Heart left ventricle (tissue), 13 donors: Measurements from ENCODE around the gene GJD4.

Source experiments
- POLR2A ChIP-seq, 2 donors: fragments of 450-650 bp; IDR thresholded peaks; one replicate each; pipeline ENCODE4 v1.6.1; 2017; ENCODE audit warnings: antibody characterized with exemption in 2 of 2, mild to moderate bottlenecking in 2 of 2, moderate library complexity in 2 of 2
- TF ChIP-seq, protein P1 (sequence below), 12 donors: fragments of 200-600 bp; sonication (generic) in 4 of 12; IDR thresholded peaks; one replicate each; pipeline versions ENCODE4 v1.5.0 to v1.8.0; 2018 to 2022; ENCODE audit warnings: antibody characterized with exemption in 12 of 12, mild to moderate bottlenecking in 5 of 12
- donor health status: ischemic (EF 13 %, LVEDD 7.1; RV severe dilation, severe dysfunction).
- donor health status: DM: no; HTN: yes; CAD: no.
- donor health status: DM: no; HTN: no; CAD: no.
- donor health status: ischemic (EF 25% LVEDD 6.9; RV normal size, moderate dysfunction).
- donor health status: ischemic (EF 25% LVEDD 5.7; RV mildly dilated, moderate dysfunction).
- donor health status: ischemic (EF 35%, LVEDD 5.7; RV mildly dilated, moderate dysfunction).
- donor health status: nonischemic (EF 11% LVEDD 7.7; RV severe dilation, severe dysfunction).
- donor health status: DM: yes; HTN: yes; CAD: no.
- donor health status: PGD.
- donor health status: ischemic (EF 29% LVEDD 5.4; RV normal size, mild dysfunction).
- donor health status: nonischemic (EF 23%, LVEDD 6.1; RV moderate dilation, normal function).

DNA sequence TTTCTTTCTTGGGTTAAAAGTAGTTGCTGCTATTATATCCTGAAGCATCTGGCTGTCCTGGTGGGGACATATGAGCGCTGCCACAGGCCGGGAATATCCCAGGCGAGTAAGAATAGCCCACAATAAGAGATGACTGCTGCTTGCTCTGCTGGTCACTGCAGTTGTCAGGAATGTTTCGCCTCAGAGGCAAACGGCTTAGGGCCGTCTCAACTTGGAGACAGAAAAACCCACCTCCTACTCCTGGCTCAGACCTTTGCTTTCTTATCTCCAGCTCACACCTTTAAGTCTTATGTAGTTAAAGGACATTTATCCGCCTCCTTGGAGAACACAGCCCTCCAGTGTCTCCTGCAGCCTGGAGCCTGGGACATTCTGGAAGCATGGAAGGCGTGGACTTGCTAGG lies at the start of gene GJD4:
- TF ChIP-seq, protein P1, sequence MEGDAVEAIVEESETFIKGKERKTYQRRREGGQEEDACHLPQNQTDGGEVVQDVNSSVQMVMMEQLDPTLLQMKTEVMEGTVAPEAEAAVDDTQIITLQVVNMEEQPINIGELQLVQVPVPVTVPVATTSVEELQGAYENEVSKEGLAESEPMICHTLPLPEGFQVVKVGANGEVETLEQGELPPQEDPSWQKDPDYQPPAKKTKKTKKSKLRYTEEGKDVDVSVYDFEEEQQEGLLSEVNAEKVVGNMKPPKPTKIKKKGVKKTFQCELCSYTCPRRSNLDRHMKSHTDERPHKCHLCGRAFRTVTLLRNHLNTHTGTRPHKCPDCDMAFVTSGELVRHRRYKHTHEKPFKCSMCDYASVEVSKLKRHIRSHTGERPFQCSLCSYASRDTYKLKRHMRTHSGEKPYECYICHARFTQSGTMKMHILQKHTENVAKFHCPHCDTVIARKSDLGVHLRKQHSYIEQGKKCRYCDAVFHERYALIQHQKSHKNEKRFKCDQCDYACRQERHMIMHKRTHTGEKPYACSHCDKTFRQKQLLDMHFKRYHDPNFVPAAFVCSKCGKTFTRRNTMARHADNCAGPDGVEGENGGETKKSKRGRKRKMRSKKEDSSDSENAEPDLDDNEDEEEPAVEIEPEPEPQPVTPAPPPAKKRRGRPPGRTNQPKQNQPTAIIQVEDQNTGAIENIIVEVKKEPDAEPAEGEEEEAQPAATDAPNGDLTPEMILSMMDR (IDR thresholded peaks at IDR 0.05) = no peak
- TF ChIP-seq POLR2A (IDR thresholded peaks at IDR 0.05) = no peak
